Endodermal cell (in vitro differentiated cells): ENCODE results near the gene ARL17B. TPM values are rescaled to one million over a fixed set of nuclear protein-coding genes. Genes with fewer than 3 reads are reported as not detected.
"Not testable (repeated sequence)": the region's sequence is repeated elsewhere in the genome, so short reads cannot be mapped to it uniquely, and the experiment has no call there.

Experiments
- DNase-seq: peaks from one replicate; pipeline ENCODE4 v3.0.0-alpha.2; 2017
- H3K27ac ChIP-seq: 2 replicates; pipeline ENCODE4 v1.5.1; 2013; ENCODE audit warnings: mild to moderate bottlenecking, low read depth, low read length, moderate library complexity
- H3K27me3 ChIP-seq: 2 replicates; pipeline ENCODE4 v1.6.1; 2013; ENCODE audit warnings: mild to moderate bottlenecking, low read length, moderate library complexity; ENCODE audit not compliant: insufficient read depth, control insufficient read depth, poor library complexity, severe bottlenecking
- H3K36me3 ChIP-seq: 2 replicates; pipeline ENCODE4 v1.7.0; 2013; ENCODE audit warnings: mild to moderate bottlenecking, low read length, moderate library complexity; ENCODE audit not compliant: control insufficient read depth, insufficient read depth
- H3K4me1 ChIP-seq: one replicate; pipeline ENCODE4 v1.7.0; 2013; ENCODE audit warnings: low read length; ENCODE audit not compliant: control insufficient read depth, insufficient read depth
- H3K4me3 ChIP-seq: 2 replicates; pipeline ENCODE4 v1.5.1; 2013; ENCODE audit warnings: mild to moderate bottlenecking, low read length, moderate library complexity
- H3K9ac ChIP-seq: 2 replicates; pipeline ENCODE4 v1.6.1; 2013; ENCODE audit warnings: mild to moderate bottlenecking, low read length, moderate library complexity; ENCODE audit not compliant: poor library complexity, severe bottlenecking; ENCODE audit errors: extremely low read depth
- H3K9me3 ChIP-seq: 2 replicates; pipeline ENCODE4 v1.6.1; 2013; ENCODE audit warnings: mild to moderate bottlenecking, low read length, moderate library complexity; ENCODE audit not compliant: control insufficient read depth
- H3K27ac Mint-ChIP-seq: 2 replicates; pipeline ENCODE4 v1.8.0; 2020; ENCODE audit warnings: mixed read lengths
- H3K27me3 Mint-ChIP-seq: 2 replicates; pipeline ENCODE4 v1.8.0; 2021; ENCODE audit warnings: mild to moderate bottlenecking, mixed read lengths; ENCODE audit not compliant: insufficient read depth
- H3K36me3 Mint-ChIP-seq: 2 replicates; pipeline ENCODE4 v1.8.0; 2020; ENCODE audit warnings: low read depth, mixed read lengths
- H3K4me1 Mint-ChIP-seq: 2 replicates; pipeline ENCODE4 v1.8.0; 2020; ENCODE audit warnings: mixed read lengths
- H3K4me3 Mint-ChIP-seq: 2 replicates; pipeline ENCODE4 v1.8.0; 2020; ENCODE audit warnings: mild to moderate bottlenecking, moderate library complexity, mixed read lengths
- H3K9me3 Mint-ChIP-seq: 2 replicates; pipeline ENCODE4 v1.8.0; 2020; ENCODE audit warnings: mild to moderate bottlenecking, mixed read lengths
- WGBS, 2 experiments: methylation state at CpG; one replicate each; pipeline versions ENCODE4 v1.1.5 to v1.1.7; 2013; ENCODE audit warnings: missing lambda C conversion rate in 2 of 2, mixed read lengths in 1 of 2; ENCODE audit not compliant: insufficient coverage in 1 of 2, insufficient read length in 1 of 2; 5-methylcytosine and 5-hydroxymethylcytosine counted together
- total RNA-seq, 2 donors: library from RNA; stranded (reverse); fragmentation: NEBNext Ultra II Directional in 1 of 2; extraction: Animal tissue kit (Norgen Biotek cat#: 25700) in 1 of 2; gene quantifications; 2 replicates in 1 of 2; 3 replicates in 1 of 2; pipeline ENCODE4 v1.2.1, GENCODE V29; 2021
- TF ChIP-seq, protein P1 (sequence below): fragments of 200-600 bp; sonication (generic); conservative IDR thresholded peaks from 2 replicates; pipeline ENCODE4 v1.5.0; 2021; ENCODE audit warnings: antibody characterized with exemption, mild to moderate bottlenecking

ARL17B gene
- total RNA-seq, 2 donors from 2014 or later: 12.3 to 13.7 TPM

DNA sequence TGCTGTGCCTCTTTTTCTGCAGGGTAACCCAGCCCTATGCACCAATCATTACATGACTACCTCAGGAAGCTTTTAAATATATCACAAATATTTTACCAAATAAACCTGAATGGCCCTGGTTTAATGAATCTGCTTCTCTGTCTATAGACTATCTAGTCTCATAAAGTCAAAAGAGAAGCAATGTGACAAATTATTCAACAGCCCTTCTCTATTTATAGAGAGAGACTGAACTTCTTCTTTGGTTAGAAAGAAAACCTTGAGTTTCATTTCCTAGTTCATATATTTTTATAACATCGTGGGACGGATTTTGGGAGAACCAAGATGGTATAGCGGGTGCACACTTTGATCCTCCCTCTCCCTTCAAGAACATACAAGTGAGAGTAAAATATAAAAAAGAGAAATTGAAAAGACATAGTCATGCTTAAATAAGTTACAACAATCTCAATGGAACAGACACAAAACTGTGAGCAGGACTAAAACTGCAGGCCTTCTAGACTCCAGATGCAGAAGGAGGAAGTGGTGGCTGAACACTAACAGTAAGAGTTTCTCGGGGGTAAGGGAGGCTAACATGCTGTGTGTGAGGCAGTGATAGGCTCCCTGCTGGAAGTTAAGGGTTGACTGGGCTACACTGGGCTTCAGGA, 70.5 kb downstream of the ARL17B start:
- H3K36me3 ChIP-seq, H3K27ac ChIP-seq, H3K4me1 Mint-ChIP-seq, H3K36me3 Mint-ChIP-seq, H3K4me3 Mint-ChIP-seq, H3K27ac Mint-ChIP-seq, H3K27me3 Mint-ChIP-seq, H3K4me1 ChIP-seq, H3K27me3 ChIP-seq, H3K9me3 ChIP-seq, H3K4me3 ChIP-seq, H3K9ac ChIP-seq, H3K9me3 Mint-ChIP-seq: not testable (repeated sequence)
- 94% methylated on average over 3 of the region's 4 CpGs; no CpG with 5 or more reads in 1 of the 2 experiments for WGBS, 2 experiments
- DNase-seq: peak; percentile 51

DNA sequence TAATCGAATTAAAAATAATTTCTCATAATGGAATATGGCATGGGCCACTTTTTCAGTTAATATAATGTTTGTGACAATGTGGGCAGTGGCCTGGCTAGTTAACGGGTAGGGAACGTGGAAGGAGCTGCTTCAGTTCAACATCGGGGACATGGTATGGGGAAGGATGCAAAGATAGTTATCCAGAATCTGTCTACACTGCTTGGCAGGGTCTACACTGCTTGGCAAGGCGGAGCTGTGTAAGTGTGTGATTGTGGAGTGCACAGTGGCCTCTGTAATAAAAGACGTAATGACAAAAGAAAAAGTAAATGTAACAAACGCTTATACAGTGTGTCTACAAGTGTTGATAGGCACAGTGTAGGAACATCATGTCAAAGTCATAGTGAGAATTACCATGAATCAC, 74.0 kb downstream of the ARL17B start:
- H3K27me3 Mint-ChIP-seq, H3K27me3 ChIP-seq, H3K4me1 ChIP-seq, H3K36me3 ChIP-seq, H3K4me3 Mint-ChIP-seq, H3K4me3 ChIP-seq, H3K9me3 ChIP-seq, H3K27ac Mint-ChIP-seq, H3K9me3 Mint-ChIP-seq, H3K36me3 Mint-ChIP-seq, H3K27ac ChIP-seq, H3K9ac ChIP-seq, H3K4me1 Mint-ChIP-seq: not testable (repeated sequence)
- DNase-seq: peak; percentile 51
- WGBS, 2 experiments: 89 to 100% methylated on average over 3 to 7 of the region's 7 CpGs

DNA sequence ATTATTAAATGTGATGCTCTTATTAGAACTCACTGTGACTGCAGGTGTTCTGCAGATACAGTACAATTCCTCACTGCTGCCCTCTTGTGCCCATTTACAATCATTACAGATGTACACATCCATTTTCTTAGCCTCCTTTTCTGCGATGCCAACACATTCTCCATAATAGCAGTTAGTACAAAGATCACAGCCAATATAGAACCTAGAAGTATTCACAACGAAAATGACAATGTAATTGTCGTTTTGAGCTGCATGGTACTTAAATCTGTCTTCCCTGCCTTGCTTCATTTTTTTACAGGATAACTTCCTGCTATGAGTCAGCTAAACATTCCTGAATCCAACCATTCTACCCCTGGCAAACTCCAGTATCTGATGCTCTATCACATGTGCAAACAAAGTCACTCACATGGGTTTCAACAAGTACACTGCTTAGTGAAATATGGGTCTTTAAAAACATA, 74.8 kb downstream of the ARL17B start:
- H3K9ac ChIP-seq, H3K27ac ChIP-seq, H3K4me1 ChIP-seq, H3K36me3 ChIP-seq, H3K4me3 ChIP-seq, H3K4me3 Mint-ChIP-seq, H3K36me3 Mint-ChIP-seq, H3K4me1 Mint-ChIP-seq, H3K27me3 ChIP-seq, H3K9me3 Mint-ChIP-seq, H3K27me3 Mint-ChIP-seq, H3K9me3 ChIP-seq: not testable (repeated sequence)
- WGBS, 2 experiments: 0 to 11% methylated on average over 3 of the region's 3 CpGs
- peak overlapping the region; percentile 3 for H3K27ac Mint-ChIP-seq
- TF ChIP-seq, protein P1, sequence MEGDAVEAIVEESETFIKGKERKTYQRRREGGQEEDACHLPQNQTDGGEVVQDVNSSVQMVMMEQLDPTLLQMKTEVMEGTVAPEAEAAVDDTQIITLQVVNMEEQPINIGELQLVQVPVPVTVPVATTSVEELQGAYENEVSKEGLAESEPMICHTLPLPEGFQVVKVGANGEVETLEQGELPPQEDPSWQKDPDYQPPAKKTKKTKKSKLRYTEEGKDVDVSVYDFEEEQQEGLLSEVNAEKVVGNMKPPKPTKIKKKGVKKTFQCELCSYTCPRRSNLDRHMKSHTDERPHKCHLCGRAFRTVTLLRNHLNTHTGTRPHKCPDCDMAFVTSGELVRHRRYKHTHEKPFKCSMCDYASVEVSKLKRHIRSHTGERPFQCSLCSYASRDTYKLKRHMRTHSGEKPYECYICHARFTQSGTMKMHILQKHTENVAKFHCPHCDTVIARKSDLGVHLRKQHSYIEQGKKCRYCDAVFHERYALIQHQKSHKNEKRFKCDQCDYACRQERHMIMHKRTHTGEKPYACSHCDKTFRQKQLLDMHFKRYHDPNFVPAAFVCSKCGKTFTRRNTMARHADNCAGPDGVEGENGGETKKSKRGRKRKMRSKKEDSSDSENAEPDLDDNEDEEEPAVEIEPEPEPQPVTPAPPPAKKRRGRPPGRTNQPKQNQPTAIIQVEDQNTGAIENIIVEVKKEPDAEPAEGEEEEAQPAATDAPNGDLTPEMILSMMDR: peak; percentile 92
- peak; percentile 82 for DNase-seq

DNA sequence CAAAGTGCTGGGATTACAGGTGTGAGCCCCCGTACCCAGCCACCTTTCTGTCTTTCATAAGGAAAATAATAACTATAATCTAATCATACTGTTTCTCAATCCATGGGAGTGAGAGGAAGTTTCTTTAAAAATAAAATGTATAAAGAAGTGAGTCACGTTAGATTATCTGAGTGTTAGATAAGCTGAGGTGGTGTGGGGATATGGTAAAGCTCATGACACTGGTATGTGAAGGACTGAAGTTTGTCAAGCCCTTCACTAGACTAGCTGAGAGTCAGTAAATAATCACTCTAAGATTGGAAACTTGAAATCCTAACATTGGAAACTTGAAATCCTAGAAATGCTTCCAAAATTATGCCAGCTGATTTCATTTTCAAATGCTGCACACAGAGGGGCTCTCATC, 76.1 kb downstream of the ARL17B start:
- H3K9me3 ChIP-seq, H3K36me3 ChIP-seq, H3K9me3 Mint-ChIP-seq, H3K27ac Mint-ChIP-seq, H3K4me1 ChIP-seq, H3K9ac ChIP-seq, H3K27ac ChIP-seq, DNase-seq, H3K4me1 Mint-ChIP-seq, H3K36me3 Mint-ChIP-seq, H3K27me3 Mint-ChIP-seq, H3K27me3 ChIP-seq, H3K4me3 Mint-ChIP-seq, H3K4me3 ChIP-seq: not testable (repeated sequence)
- 92% methylated on average over 2 of the region's 2 CpGs; no CpG with 5 or more reads in 1 of the 2 experiments for WGBS, 2 experiments

DNA sequence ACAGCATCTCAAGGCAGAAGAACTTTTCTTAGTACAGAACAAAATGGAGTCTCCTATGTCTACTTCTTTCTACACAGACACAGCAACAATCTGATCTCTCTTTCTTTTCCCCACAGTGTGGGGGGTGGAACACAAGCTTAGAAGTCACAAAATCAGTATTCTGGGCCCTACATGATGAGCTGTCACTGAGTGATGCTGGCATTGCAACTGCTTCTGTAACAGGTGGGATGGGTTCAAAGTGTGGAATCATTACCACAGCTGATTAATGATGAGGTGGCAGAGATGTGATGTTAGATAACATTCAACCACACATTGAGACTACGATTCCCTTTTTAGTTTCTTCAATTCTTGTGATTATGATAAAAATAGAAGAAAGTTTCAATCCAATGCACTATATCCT, 77.1 kb downstream of the ARL17B start:
- not testable (repeated sequence) for H3K9me3 Mint-ChIP-seq, H3K27me3 Mint-ChIP-seq, H3K9ac ChIP-seq, H3K4me3 ChIP-seq, H3K4me3 Mint-ChIP-seq, H3K9me3 ChIP-seq, H3K36me3 ChIP-seq, H3K27ac ChIP-seq, H3K27ac Mint-ChIP-seq, H3K27me3 ChIP-seq, H3K36me3 Mint-ChIP-seq, H3K4me1 Mint-ChIP-seq, H3K4me1 ChIP-seq
- WGBS, 2 experiments: no CpG with 5 or more reads among the region's 1 CpG
- DNase-seq: peak; percentile 29

DNA sequence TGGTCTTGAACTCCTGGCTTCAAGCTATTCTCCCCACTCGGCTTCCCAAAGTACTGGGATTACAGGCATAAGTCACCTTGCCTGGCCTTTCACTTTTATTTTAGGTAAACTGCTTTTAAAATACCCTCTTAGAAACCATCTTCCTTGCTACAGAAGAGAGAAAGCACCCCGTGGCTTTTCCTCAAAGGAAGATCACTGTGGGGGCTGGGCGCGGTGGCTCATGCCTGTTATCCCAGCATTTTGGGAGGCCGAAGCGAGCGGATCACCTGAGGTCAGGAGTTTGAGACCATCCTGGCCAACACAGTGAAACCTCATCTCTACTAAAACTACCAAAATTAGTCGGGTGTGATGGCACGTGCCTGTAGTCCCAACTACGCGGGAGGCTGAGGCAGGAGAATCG, 78.9 kb downstream of the ARL17B start:
- H3K27ac Mint-ChIP-seq, H3K4me1 ChIP-seq, H3K36me3 ChIP-seq, H3K9me3 ChIP-seq, H3K9ac ChIP-seq, H3K4me3 ChIP-seq, H3K27ac ChIP-seq, H3K36me3 Mint-ChIP-seq, H3K4me1 Mint-ChIP-seq, H3K27me3 ChIP-seq, H3K9me3 Mint-ChIP-seq, H3K27me3 Mint-ChIP-seq, H3K4me3 Mint-ChIP-seq: not testable (repeated sequence)
- peak; percentile 50 for DNase-seq
- 93 to 100% methylated on average over 1 to 7 of the region's 12 CpGs for WGBS, 2 experiments
